Gastroesophageal sphincter (tissue), 3 donors: ENCODE data around the gene KIF27.
"Not testable (repeated sequence)": the region's sequence is repeated elsewhere in the genome, so short reads cannot be mapped to it uniquely, and the experiment has no call there.

Experiments
- POLR2A ChIP-seq, 2 donors: fragments of 450-650 bp; IDR thresholded peaks; one replicate each; pipeline ENCODE4 v1.6.1; 2017; ENCODE audit warnings: antibody characterized with exemption in 2 of 2, mild to moderate bottlenecking in 2 of 2, moderate library complexity in 1 of 2
- POLR2AphosphoS5 ChIP-seq: sonication (generic); formaldehyde crosslinking; IDR thresholded peaks from one replicate; pipeline ENCODE4 v1.6.1; 2017; ENCODE audit warnings: antibody characterized with exemption
- TF ChIP-seq, protein P1 (sequence below), 4 experiments: fragments of 200-600 bp in 2 of 4; fragments of 450-650 bp in 2 of 4; sonication (generic) in 1 of 4; IDR thresholded peaks; one replicate each; pipeline ENCODE4 v1.5.1; 2017 to 2019; ENCODE audit warnings: antibody characterized with exemption in 4 of 4, mild to moderate bottlenecking in 2 of 4, moderate library complexity in 2 of 4

DNA sequence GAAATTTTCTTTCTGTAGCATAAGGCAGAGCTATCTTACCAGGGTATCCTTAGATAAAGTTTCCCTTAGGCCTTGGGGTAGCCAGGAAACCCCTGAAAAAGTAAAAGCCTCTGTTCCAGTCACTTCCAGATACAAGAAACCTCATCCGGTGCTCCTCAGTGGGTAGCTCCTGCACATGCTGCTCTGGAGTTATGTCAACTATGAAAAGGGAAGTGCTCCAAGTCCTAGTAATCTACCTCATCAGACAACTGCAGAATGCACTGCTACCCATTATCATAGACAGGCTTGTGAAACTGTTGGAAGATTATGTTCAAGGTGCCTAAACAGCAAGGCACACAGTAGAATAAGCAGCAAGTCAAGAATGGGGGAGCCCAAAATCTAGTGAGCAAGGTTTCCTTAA lies 112.0 kb downstream of the KIF27 start:
- TF ChIP-seq, protein P1, sequence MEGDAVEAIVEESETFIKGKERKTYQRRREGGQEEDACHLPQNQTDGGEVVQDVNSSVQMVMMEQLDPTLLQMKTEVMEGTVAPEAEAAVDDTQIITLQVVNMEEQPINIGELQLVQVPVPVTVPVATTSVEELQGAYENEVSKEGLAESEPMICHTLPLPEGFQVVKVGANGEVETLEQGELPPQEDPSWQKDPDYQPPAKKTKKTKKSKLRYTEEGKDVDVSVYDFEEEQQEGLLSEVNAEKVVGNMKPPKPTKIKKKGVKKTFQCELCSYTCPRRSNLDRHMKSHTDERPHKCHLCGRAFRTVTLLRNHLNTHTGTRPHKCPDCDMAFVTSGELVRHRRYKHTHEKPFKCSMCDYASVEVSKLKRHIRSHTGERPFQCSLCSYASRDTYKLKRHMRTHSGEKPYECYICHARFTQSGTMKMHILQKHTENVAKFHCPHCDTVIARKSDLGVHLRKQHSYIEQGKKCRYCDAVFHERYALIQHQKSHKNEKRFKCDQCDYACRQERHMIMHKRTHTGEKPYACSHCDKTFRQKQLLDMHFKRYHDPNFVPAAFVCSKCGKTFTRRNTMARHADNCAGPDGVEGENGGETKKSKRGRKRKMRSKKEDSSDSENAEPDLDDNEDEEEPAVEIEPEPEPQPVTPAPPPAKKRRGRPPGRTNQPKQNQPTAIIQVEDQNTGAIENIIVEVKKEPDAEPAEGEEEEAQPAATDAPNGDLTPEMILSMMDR (IDR thresholded peaks at IDR 0.05), result not testable (repeated sequence)
- TF ChIP-seq POLR2A (IDR thresholded peaks at IDR 0.05); POLR2AphosphoS5: not testable (repeated sequence)
